Stomach (tissue), 9 donors: ENCODE results near the gene SMYD3. TPM values are rescaled to one million over a fixed set of nuclear protein-coding genes. Genes with fewer than 3 reads are reported as not detected.

ENCODE experiments used
- DNase-seq, 2 donors: peaks; one replicate each; pipeline versions ENCODE4 v3.0.0 to v3.0.0-alpha.2; 2013 to 2019
- H3K27ac ChIP-seq, 5 donors: fragments of 200-600 bp in 4 of 5; sonication (generic) in 4 of 5; one replicate each; pipeline ENCODE4 v1.5.1; 2013 to 2019; ENCODE audit warnings: mild to moderate bottlenecking in 1 of 5, moderate library complexity in 1 of 5
- H3K27me3 ChIP-seq, 3 donors: fragments of 200-600 bp; sonication (generic); one replicate each; pipeline ENCODE4 v1.5.1; 2017 to 2019; ENCODE audit warnings: mixed run types in 1 of 3
- H3K36me3 ChIP-seq, 4 donors: fragments of 200-600 bp; sonication (generic); 1 replicate in 3 of 4; 2 replicates in 1 of 4; pipeline ENCODE4 v1.5.1; 2016 to 2019
- H3K4me1 ChIP-seq, 4 donors: fragments of 200-600 bp; sonication (generic); one replicate each; pipeline ENCODE4 v1.5.1; 2016 to 2019
- H3K4me3 ChIP-seq, 4 donors: fragments of 200-600 bp; sonication (generic) in 3 of 4; one replicate each; pipeline ENCODE4 v1.5.1; 2016 to 2019; ENCODE audit warnings: mild to moderate bottlenecking in 1 of 4
- H3K9me3 ChIP-seq, 4 donors: fragments of 200-600 bp; sonication (generic); one replicate each; pipeline ENCODE4 v1.5.1; 2016 to 2019
- CTCF ChIP-seq, 7 experiments: fragments of 450-650 bp in 4 of 7; fragments of 200-600 bp in 3 of 7; sonication (generic) in 3 of 7; IDR thresholded peaks; one replicate each; pipeline ENCODE4 v1.5.1; 2016 to 2019; ENCODE audit warnings: antibody characterized with exemption in 7 of 7, control low read depth in 2 of 7, mild to moderate bottlenecking in 1 of 7
- EP300 ChIP-seq: sonication (generic); formaldehyde crosslinking; IDR thresholded peaks from one replicate; pipeline ENCODE4 v1.6.1; 2017; ENCODE audit warnings: antibody characterized with exemption
- POLR2A ChIP-seq, 4 donors: fragments of 450-650 bp; IDR thresholded peaks; one replicate each; pipeline ENCODE4 v1.6.1; 2016; ENCODE audit warnings: antibody characterized with exemption in 4 of 4, control low read depth in 2 of 4, mild to moderate bottlenecking in 1 of 4, moderate library complexity in 1 of 4
- POLR2AphosphoS5 ChIP-seq, 3 donors: sonication (generic); formaldehyde crosslinking; IDR thresholded peaks; one replicate each; pipeline ENCODE4 v1.6.1; 2016; ENCODE audit warnings: antibody characterized with exemption in 3 of 3
- WGBS, 5 donors: extraction: QIAGEN DNeasy Blood & Tissue Kit in 3 of 5; methylation state at CpG; one replicate each; pipeline versions ENCODE4 v1.1.5 to v1.1.7; 2013 to 2018; 5-methylcytosine and 5-hydroxymethylcytosine counted together
- intact Hi-C: fragments of 100-400 bp; cut with DNase I; formaldehyde crosslinking; loops from one replicate; pipeline ENCODE4 v1.15.1; 2023; ENCODE audit warnings: low total_unique reads
- polyA plus RNA-seq, 3 donors: library from polyadenylated mRNA; stranded (reverse); fragments of 200-250 nt; gene quantifications; one replicate each; pipeline ENCODE4 v1.2.3, GENCODE V29; 2013
- total RNA-seq, 5 donors: library from RNA; depleted of rRNA; stranded (reverse); fragments of >200 nt; gene quantifications; one replicate each; pipeline versions ENCODE4 v1.1.0 to v1.2.3, GENCODE V29; 2014 to 2016
- donor health status: healthy with polysubstance abuse.
- donor health status: Bipolar disorder and iron deficiency.
- donor health status: healthy.

The SMYD3 gene
- total and polyA plus RNA-seq, 8 donors: 6.4 to 196 (median 27.8) TPM

- TF ChIP-seq POLR2A (IDR thresholded peaks at IDR 0.05) (no peak), EP300 (no peak), POLR2AphosphoS5 (IDR thresholded peaks at IDR 0.05) (no peak), CTCF (IDR thresholded peaks at IDR 0.05) (no peak)
- no peak overlapping the region for H3K27ac ChIP-seq
- WGBS, 5 donors: 84 to 89% (median 88%) methylated on average over 3 of the region's 3 CpGs
- H3K4me3 ChIP-seq: no peak overlapping the region
- intact Hi-C loops: no loop called here
- no peak for DNase-seq
- no peaks in the 10 kb centered on the region for H3K27me3 ChIP-seq
- no peaks in the 10 kb centered on the region for H3K36me3 ChIP-seq
- H3K9me3 ChIP-seq: no peaks in the 10 kb centered on the region
- peaks cover 0 to 4% (median under 1%) of the 10 kb centered on the region in 4 donors for H3K4me1 ChIP-seq
These were observed 626.2 kb downstream of the SMYD3 start for GRCh38 chr1:245880754-245881403.

GRCh38 chr1:245879091-245879490 lies 628.0 kb downstream of the SMYD3 start:
- Histone ChIP-seq H3K27ac (no peak overlapping the region), H3K4me3 (no peak overlapping the region), H3K36me3 (no peaks in the 10 kb centered on the region), H3K27me3 (no peaks in the 10 kb centered on the region), H3K9me3 (no peaks in the 10 kb centered on the region), H3K4me1 (peaks cover 12 to 22% (median 18%) of the 10 kb centered on the region in 4 donors)
- intact Hi-C loops: no loop called here
- 92 to 95% (median 94%) methylated on average over 10 of the region's 10 CpGs for WGBS, 5 donors
- no peak for TF ChIP-seq POLR2A (IDR thresholded peaks at IDR 0.05)
- no peak for TF ChIP-seq POLR2AphosphoS5 (IDR thresholded peaks at IDR 0.05)
- no peak for TF ChIP-seq EP300
- TF ChIP-seq CTCF (IDR thresholded peaks at IDR 0.05): no peak
- DNase-seq: no peak

- Histone ChIP-seq H3K36me3 (no peaks in the 10 kb centered on the region), H3K27me3 (no peaks in the 10 kb centered on the region), H3K4me3 (no peak overlapping the region), H3K4me1 (peaks cover 12 to 27% (median 24%) of the 10 kb centered on the region in 4 donors), H3K9me3 (no peaks in the 10 kb centered on the region), H3K27ac (no peak overlapping the region)
- TF ChIP-seq POLR2A (IDR thresholded peaks at IDR 0.05): no peak
- no peak for TF ChIP-seq POLR2AphosphoS5 (IDR thresholded peaks at IDR 0.05)
- no peak for TF ChIP-seq CTCF (IDR thresholded peaks at IDR 0.05)
- no peak for TF ChIP-seq EP300
- intact Hi-C loops: no loop called here
- WGBS, 5 donors: 69 to 82% (median 71%) methylated on average over 3 of the region's 3 CpGs
- no peak for DNase-seq
These were observed 628.5 kb downstream of the SMYD3 start for GRCh38 chr1:245878585-245878984.

GRCh38 chr1:245877976-245878375 lies 629.1 kb downstream of the SMYD3 start:
- peaks cover 12 to 31% (median 28%) of the 10 kb centered on the region in 4 donors for H3K4me1 ChIP-seq
- no peak for DNase-seq
- H3K9me3 ChIP-seq: no peaks in the 10 kb centered on the region
- TF ChIP-seq EP300: no peak
- TF ChIP-seq CTCF (IDR thresholded peaks at IDR 0.05): no peak
- no peak for TF ChIP-seq POLR2A (IDR thresholded peaks at IDR 0.05)
- no peak overlapping the region for H3K4me3 ChIP-seq
- intact Hi-C loops: no loop called here
- no peak overlapping the region for H3K27ac ChIP-seq
- 77 to 89% (median 80%) methylated on average over 8 of the region's 8 CpGs for WGBS, 5 donors
- H3K27me3 ChIP-seq: no peaks in the 10 kb centered on the region
- H3K36me3 ChIP-seq: no peaks in the 10 kb centered on the region
